Memory B cell (primary cell): ENCODE data around the gene TINAG.

Source experiments
- ATAC-seq: fragments of 150-1000 bp; cut with Tn5 transposase; 2 replicates; pipeline ENCODE4 v1.10.0; 2021; ENCODE audit warnings: low read depth, mild to moderate bottlenecking, moderate library complexity
- DNase-seq, 2 donors: peaks; one replicate each; pipeline ENCODE4 v3.0.0; 2022; ENCODE audit warnings: low spot score in 2 of 2
- H3K27ac Mint-ChIP-seq: one replicate; pipeline ENCODE4 v1.8.0; 2022; ENCODE audit warnings: mild to moderate bottlenecking, moderate library complexity, mixed read lengths
- H3K27me3 Mint-ChIP-seq: one replicate; pipeline ENCODE4 v1.8.0; 2022; ENCODE audit warnings: mixed read lengths
- H3K36me3 Mint-ChIP-seq: one replicate; pipeline ENCODE4 v1.8.0; 2022; ENCODE audit warnings: mild to moderate bottlenecking, mixed read lengths
- H3K4me1 Mint-ChIP-seq: one replicate; pipeline ENCODE4 v1.8.0; 2022; ENCODE audit warnings: mixed read lengths
- H3K4me3 Mint-ChIP-seq: one replicate; pipeline ENCODE4 v1.8.0; 2022; ENCODE audit warnings: mild to moderate bottlenecking, moderate library complexity, mixed read lengths
- H3K9me3 Mint-ChIP-seq: one replicate; pipeline ENCODE4 v1.8.0; 2022; ENCODE audit warnings: mixed read lengths

TINAG gene

DNA sequence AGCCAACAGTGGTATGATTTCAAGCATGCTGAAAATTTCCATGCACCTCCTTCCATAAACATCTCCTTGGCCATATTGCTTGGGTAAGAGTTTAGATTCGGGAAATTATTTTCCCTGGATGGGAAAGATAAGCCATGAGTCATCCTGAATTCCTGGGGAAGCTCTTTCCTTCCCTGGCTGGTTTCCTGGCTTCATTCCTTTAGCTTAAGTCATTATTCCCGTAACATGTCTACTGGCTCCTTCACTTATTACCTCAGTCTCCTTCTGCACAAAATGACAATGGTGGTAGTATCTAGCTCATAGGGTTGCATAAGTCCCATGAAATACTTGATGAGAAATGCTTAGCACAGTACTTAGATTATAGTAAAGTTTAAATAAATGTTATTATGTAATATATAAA is 27.6 kb downstream of the TINAG start:
- no peak overlapping the region for H3K4me3 Mint-ChIP-seq
- ATAC-seq = no peak
- peaks cover 3% of the 10 kb centered on the region for H3K9me3 Mint-ChIP-seq
- H3K27me3 Mint-ChIP-seq = no peaks in the 10 kb centered on the region
- no peaks in the 10 kb centered on the region for H3K36me3 Mint-ChIP-seq
- DNase-seq = no peak
- H3K27ac Mint-ChIP-seq = no peak overlapping the region
- no peaks in the 10 kb centered on the region for H3K4me1 Mint-ChIP-seq

DNA sequence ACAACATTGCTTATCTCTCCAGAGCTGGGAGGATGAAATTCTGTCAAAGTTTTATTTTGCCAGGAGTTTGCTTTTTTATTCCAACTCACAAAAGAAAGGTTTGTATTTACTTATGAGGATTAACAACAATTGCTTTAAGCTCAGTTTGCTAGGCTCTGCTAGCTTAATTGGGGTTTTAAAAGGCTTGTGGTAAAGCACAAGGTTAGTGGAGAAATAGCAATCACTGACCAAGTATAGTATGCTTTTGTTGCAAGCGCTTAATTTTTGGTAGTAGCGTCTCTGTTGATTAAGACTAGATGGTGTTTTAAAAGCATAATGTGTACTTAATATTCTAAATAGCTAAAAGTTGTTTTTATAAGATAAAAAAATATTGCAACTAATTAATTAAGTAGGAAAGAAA is 45.7 kb downstream of the TINAG start:
- Mint-ChIP-seq H3K27ac (no peak overlapping the region), H3K27me3 (no peaks in the 10 kb centered on the region), H3K9me3 (peaks cover 6% of the 10 kb centered on the region), H3K4me1 (no peaks in the 10 kb centered on the region), H3K4me3 (no peak overlapping the region), H3K36me3 (no peaks in the 10 kb centered on the region)
- DNase-seq (no peak), ATAC-seq (no peak)

DNA sequence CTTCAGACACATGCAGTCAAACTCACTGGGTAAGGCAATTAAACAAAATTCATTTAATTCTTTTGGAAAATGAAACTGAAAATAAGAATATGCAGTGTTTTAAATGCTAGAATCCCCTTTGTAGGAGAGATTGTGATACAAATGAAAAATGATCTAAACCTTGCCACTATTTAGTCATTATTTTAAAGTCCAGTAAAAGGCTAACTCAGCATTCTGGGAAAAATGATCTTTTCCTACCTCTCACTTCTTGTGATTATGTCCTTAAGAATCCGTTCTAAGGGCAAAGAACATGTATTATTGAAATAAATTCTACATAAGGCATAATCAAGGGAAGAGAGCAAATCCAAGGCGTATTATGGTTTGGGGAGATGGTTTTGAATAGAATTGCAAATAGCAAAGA is 46.4 kb downstream of the TINAG start:
- no peaks in the 10 kb centered on the region for H3K27me3 Mint-ChIP-seq
- no peak overlapping the region for H3K27ac Mint-ChIP-seq
- DNase-seq (no peak), ATAC-seq (no peak)
- H3K9me3 Mint-ChIP-seq = peaks cover 6% of the 10 kb centered on the region
- H3K4me1 Mint-ChIP-seq = no peaks in the 10 kb centered on the region
- no peak overlapping the region for H3K4me3 Mint-ChIP-seq
- H3K36me3 Mint-ChIP-seq = no peaks in the 10 kb centered on the region

DNA sequence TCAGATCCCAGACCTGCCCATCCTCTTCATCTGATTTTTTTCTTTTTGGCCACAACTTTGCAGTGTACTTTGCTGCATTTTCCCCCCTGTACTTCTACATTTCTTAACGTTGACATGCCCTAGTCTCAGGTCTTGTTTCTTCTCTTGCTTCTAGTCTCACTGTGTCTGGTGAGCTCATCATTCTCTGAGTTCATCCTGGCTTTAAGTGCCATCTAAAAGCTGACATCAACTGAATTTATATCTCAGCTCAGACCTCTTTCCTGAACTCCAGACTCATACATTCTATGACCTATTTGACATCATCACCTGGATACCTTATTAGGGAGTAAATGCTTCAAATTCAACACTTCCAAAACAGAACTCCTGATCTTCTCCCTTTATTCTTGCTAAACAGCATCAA is 48.9 kb downstream of the TINAG start:
- ATAC-seq = no peak
- Mint-ChIP-seq H3K4me3 (no peak overlapping the region), H3K27ac (no peak overlapping the region), H3K4me1 (no peaks in the 10 kb centered on the region), H3K27me3 (no peaks in the 10 kb centered on the region), H3K36me3 (no peaks in the 10 kb centered on the region), H3K9me3 (peaks cover 6% of the 10 kb centered on the region)
- DNase-seq = no peak

GRCh38 chr6:54361188-54361587 is 52.9 kb downstream of the TINAG start:
- ATAC-seq = no peak
- Mint-ChIP-seq H3K36me3 (no peaks in the 10 kb centered on the region), H3K4me1 (no peaks in the 10 kb centered on the region), H3K9me3 (peaks cover 6% of the 10 kb centered on the region), H3K27me3 (no peaks in the 10 kb centered on the region), H3K4me3 (no peak overlapping the region), H3K27ac (no peak overlapping the region)
- no peak for DNase-seq

- Mint-ChIP-seq H3K4me1 (no peaks in the 10 kb centered on the region), H3K27ac (no peak overlapping the region), H3K27me3 (no peaks in the 10 kb centered on the region), H3K4me3 (no peak overlapping the region), H3K9me3 (peaks cover 6% of the 10 kb centered on the region), H3K36me3 (no peaks in the 10 kb centered on the region)
- ATAC-seq (no peak), DNase-seq (no peak)
These were observed 53.5 kb downstream of the TINAG start for GRCh38 chr6:54361734-54362133.

DNA sequence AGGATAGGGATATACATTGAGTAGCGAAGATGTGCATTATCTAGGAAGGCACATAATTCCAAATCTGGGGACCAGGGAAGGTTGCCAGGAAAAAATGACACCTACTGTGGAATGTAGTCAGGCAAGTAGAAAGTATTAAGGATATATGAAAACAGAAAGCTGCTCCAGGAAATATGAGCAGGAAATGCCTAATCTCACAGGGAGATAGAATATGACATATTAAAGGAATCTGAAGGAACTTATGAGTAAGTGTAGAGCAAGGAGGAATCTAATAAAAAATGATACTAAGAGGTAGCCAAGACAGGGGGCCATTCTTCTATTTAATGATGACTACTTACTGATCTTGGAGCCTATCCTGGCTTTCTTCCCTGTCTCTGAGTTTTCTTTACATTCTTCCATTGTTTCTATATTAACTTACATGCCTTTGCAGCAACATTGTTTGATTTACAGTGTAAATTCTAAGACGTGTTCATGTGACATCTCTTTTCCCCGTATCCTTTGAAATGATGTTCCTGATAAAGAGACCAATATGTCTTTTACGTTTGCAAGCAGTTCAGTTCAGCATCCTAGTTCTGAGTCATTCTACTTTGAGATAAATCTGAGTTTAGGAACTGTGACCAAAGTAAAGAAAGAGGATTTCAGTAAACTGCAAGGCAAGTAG is 58.6 kb downstream of the TINAG start:
- Mint-ChIP-seq H3K36me3 (no peaks in the 10 kb centered on the region), H3K9me3 (no peaks in the 10 kb centered on the region), H3K4me3 (no peak overlapping the region), H3K27me3 (no peaks in the 10 kb centered on the region), H3K27ac (no peak overlapping the region), H3K4me1 (no peaks in the 10 kb centered on the region)
- DNase-seq (no peak), ATAC-seq (no peak)

GRCh38 chr6:54377776-54378175 is 69.5 kb downstream of the TINAG start:
- Mint-ChIP-seq H3K4me1 (no peaks in the 10 kb centered on the region), H3K27ac (no peak overlapping the region), H3K9me3 (peaks cover 3% of the 10 kb centered on the region), H3K36me3 (no peaks in the 10 kb centered on the region), H3K4me3 (no peak overlapping the region), H3K27me3 (no peaks in the 10 kb centered on the region)
- DNase-seq (no peak), ATAC-seq (no peak)

GRCh38 chr6:54386295-54386694 is 78.1 kb downstream of the TINAG start:
- DNase-seq (no peak), ATAC-seq (no peak)
- H3K27ac Mint-ChIP-seq = no peak overlapping the region
- H3K9me3 Mint-ChIP-seq = peaks cover 3% of the 10 kb centered on the region
- no peak overlapping the region for H3K4me3 Mint-ChIP-seq
- H3K27me3 Mint-ChIP-seq = no peaks in the 10 kb centered on the region
- H3K36me3 Mint-ChIP-seq = no peaks in the 10 kb centered on the region
- no peaks in the 10 kb centered on the region for H3K4me1 Mint-ChIP-seq

DNA sequence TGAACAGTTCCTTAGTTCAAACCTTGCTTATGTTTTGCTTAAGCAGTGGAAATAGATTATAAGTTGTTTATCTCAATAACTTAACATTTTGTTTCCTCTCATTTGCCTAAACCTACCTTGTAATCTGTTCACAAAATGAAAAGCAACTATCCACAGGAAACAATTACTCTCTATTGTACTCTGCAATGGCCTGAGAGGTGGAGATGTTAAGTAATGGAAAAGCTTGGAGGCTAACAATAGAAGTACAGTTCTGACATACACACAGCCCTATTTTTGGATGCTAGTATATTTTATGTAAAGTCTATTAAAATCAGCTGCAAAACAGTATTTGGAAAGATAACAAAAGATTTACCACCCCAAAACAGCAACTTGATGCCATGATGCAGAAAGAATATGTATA is 82.1 kb downstream of the TINAG start:
- Mint-ChIP-seq H3K27me3 (no peaks in the 10 kb centered on the region), H3K36me3 (no peaks in the 10 kb centered on the region), H3K4me1 (no peaks in the 10 kb centered on the region), H3K27ac (no peak overlapping the region), H3K4me3 (no peak overlapping the region), H3K9me3 (peaks cover 4% of the 10 kb centered on the region)
- ATAC-seq = no peak
- DNase-seq = no peak

GRCh38 chr6:54391577-54391976 is 83.3 kb downstream of the TINAG start:
- ATAC-seq (no peak), DNase-seq (no peak)
- H3K9me3 Mint-ChIP-seq = peaks cover 5% of the 10 kb centered on the region
- H3K4me1 Mint-ChIP-seq = no peaks in the 10 kb centered on the region
- no peak overlapping the region for H3K4me3 Mint-ChIP-seq
- no peaks in the 10 kb centered on the region for H3K36me3 Mint-ChIP-seq
- H3K27ac Mint-ChIP-seq = no peak overlapping the region
- H3K27me3 Mint-ChIP-seq = no peaks in the 10 kb centered on the region

GRCh38 chr6:54403096-54403495 is 94.9 kb downstream of the TINAG start:
- Mint-ChIP-seq H3K36me3 (no peaks in the 10 kb centered on the region), H3K4me1 (no peaks in the 10 kb centered on the region), H3K27me3 (no peaks in the 10 kb centered on the region), H3K9me3 (peaks cover 3% of the 10 kb centered on the region), H3K4me3 (no peak overlapping the region), H3K27ac (no peak overlapping the region)
- ATAC-seq (no peak), DNase-seq (no peak)

DNA sequence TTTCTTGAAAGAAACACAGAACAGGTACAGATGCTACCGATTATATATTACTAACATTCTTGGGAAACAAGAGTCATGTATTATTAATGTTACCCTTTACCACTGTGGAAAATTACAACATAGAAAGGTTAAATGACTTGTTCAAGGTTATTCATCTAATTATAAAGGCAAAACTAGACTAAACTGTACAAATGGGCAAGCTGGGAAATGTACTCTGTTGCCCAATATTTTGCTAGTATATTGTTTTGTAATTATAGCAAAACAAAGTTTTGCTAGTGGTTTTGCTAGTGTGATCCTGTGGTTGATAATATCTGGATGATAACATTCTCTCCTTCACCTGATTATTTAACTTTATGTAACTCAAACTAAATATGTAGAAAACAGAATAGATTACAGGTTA is 96.5 kb downstream of the TINAG start:
- H3K36me3 Mint-ChIP-seq = no peaks in the 10 kb centered on the region
- H3K27me3 Mint-ChIP-seq = no peaks in the 10 kb centered on the region
- no peak overlapping the region for H3K4me3 Mint-ChIP-seq
- no peaks in the 10 kb centered on the region for H3K4me1 Mint-ChIP-seq
- no peak overlapping the region for H3K27ac Mint-ChIP-seq
- DNase-seq (no peak), ATAC-seq (no peak)
- peaks cover 8% of the 10 kb centered on the region for H3K9me3 Mint-ChIP-seq

- Mint-ChIP-seq H3K4me3 (no peak overlapping the region), H3K4me1 (no peaks in the 10 kb centered on the region), H3K27me3 (no peaks in the 10 kb centered on the region), H3K9me3 (peaks cover 10% of the 10 kb centered on the region), H3K36me3 (no peaks in the 10 kb centered on the region), H3K27ac (no peak overlapping the region)
- ATAC-seq = no peak
- no peak for DNase-seq
These were observed 103.5 kb downstream of the TINAG start for GRCh38 chr6:54411767-54412166.

- Mint-ChIP-seq H3K4me3 (no peak overlapping the region), H3K27ac (no peak overlapping the region), H3K4me1 (no peaks in the 10 kb centered on the region), H3K9me3 (peaks cover 5% of the 10 kb centered on the region), H3K36me3 (no peaks in the 10 kb centered on the region), H3K27me3 (no peaks in the 10 kb centered on the region)
- ATAC-seq (no peak), DNase-seq (no peak)
These were observed 107.3 kb downstream of the TINAG start for GRCh38 chr6:54415517-54415916.
